ENCODE results near the gene PRR5. TPM values are rescaled to one million over a fixed set of nuclear protein-coding genes. Genes with fewer than 3 reads are reported as not detected.

The PRR5 gene
- total RNA-seq, 1 experiment from 2014 or later, result 26.9 TPM

DNA sequence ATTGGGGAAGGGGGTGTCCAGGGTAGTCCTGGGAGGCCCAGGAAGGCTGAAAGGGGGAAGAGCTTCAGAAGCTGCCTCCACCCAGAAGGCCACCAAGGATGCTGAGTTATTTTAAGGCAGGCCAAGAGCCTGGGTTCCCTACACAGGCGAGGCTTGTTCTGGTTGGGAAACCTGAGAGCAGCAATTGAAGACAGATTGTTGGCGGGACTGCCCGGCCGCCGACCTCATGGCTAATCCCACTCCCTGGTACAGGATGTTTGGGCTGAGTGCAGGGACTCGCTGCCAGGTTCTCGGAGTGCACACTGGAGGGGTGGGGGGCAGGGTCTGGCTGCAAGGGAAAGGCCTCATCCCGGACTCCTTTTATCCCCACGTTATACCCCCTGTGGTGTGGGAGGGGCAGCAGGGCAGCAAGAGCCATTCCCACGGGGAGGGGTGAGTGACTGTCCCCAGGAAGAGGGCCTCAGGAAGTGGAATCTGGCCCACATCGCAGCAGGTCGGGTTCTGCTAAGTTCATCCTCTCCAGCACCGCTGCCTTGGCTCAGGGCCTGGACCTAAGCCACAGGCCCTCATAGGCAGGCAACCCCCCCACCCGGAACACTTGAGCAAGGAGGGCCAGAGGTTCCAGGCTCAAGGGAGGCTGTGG is 43.6 kb upstream of the PRR5 start:
- DNase-seq (ENCODE audit: low read depth, low spot score) (no peak), ATAC-seq (no peak)
- Histone ChIP-seq H3K4me1 (ENCODE audit: control insufficient read depth in 1 of 2, insufficient read depth in 2 of 2, low read length in 2 of 2) (no peaks in the 10 kb centered on the region), H3K9me3 (ENCODE audit: control insufficient read depth in 1 of 2, insufficient read depth in 1 of 2, low read depth in 1 of 2, low read length in 2 of 2) (no peaks in the 10 kb centered on the region), H3K9me2 (ENCODE audit: insufficient read depth) (no peaks in the 10 kb centered on the region), H3K36me3 (ENCODE audit: control insufficient read depth in 1 of 2, insufficient read depth in 2 of 2, low read length in 2 of 2) (no peaks in the 10 kb centered on the region), H3K4me2 (ENCODE audit: low read length) (no peak overlapping the region), H3K27ac (ENCODE audit: low read depth, low read length) (no peak overlapping the region), H3K27me3 (ENCODE audit: insufficient read depth, low read length) (no peaks in the 10 kb centered on the region), H3K4me3 (replicated peaks in 1 of 2; ENCODE audit: low read depth in 1 of 2, low read length in 2 of 2) (no peak overlapping the region), H4K20me1 (ENCODE audit: insufficient read depth) (no peaks in the 10 kb centered on the region), H3K9ac (ENCODE audit: low read length) (no peak overlapping the region), H3K79me2 (ENCODE audit: insufficient read depth, low read length) (no peaks in the 10 kb centered on the region), H2AFZ (ENCODE audit: low read depth, low read length, poor library complexity, severe bottlenecking) (no peak overlapping the region)
- BruUV-seq (replicated peaks), result no TSS peak
- POLR2A ChIA-PET, result no interaction called here
- no peak for TF ChIP-seq JUND (IDR thresholded peaks at IDR 0.05)
- RAD21 ChIA-PET (ENCODE audit: low non-redundant PET in 1 of 2, low total read pairs in 2 of 2, uncharacterized antibody in 2 of 2, unreplicated experiment in 2 of 2), result no interaction called here
- CTCF ChIA-PET, result no interaction called here
- intact Hi-C loops (cut with micrococcal nuclease), result no loop called here

DNA sequence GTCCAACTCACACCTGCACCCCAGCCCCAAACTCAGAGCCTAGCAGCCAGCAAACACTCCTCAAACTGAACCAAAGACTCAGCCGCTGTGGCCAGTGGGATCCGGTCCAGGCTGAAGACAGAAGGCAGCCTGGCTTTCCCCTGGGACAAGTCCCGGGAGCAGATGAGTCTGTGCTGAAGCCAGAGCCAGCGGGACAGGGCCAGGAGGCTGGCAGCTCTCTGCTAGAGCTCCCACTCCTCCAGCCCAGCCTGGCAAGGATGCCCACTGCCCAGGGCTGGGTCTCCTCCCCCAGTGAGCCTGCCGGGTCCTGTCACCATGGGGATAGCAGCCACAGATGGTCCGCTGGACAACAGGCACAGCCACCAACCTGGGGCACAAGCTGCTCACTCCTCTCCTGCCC is 42.9 kb upstream of the PRR5 start:
- DNase-seq (ENCODE audit: low read depth, low spot score), result no peak

More for the DNA sequence above, 42.9 kb upstream of the PRR5 start:
- no peaks in the 10 kb centered on the region for H3K36me3 ChIP-seq (ENCODE audit: control insufficient read depth in 1 of 2, insufficient read depth in 2 of 2, low read length in 2 of 2)
- no peak overlapping the region for H3K4me3 ChIP-seq (replicated peaks in 1 of 2; ENCODE audit: low read depth in 1 of 2, low read length in 2 of 2)
- no TSS peak for BruUV-seq (replicated peaks)
- H3K9me2 ChIP-seq (ENCODE audit: insufficient read depth), result no peaks in the 10 kb centered on the region
- H3K9me3 ChIP-seq (ENCODE audit: control insufficient read depth in 1 of 2, insufficient read depth in 1 of 2, low read depth in 1 of 2, low read length in 2 of 2), result no peaks in the 10 kb centered on the region
- H3K4me1 ChIP-seq (ENCODE audit: control insufficient read depth in 1 of 2, insufficient read depth in 2 of 2, low read length in 2 of 2), result no peaks in the 10 kb centered on the region
- no peak overlapping the region for H3K9ac ChIP-seq (ENCODE audit: low read length)
- H3K4me2 ChIP-seq (ENCODE audit: low read length), result no peak overlapping the region
- ChIA-PET CTCF (no interaction called here), POLR2A (no interaction called here), RAD21 (ENCODE audit: low non-redundant PET in 1 of 2, low total read pairs in 2 of 2, uncharacterized antibody in 2 of 2, unreplicated experiment in 2 of 2) (no interaction called here)
- no peaks in the 10 kb centered on the region for H3K79me2 ChIP-seq (ENCODE audit: insufficient read depth, low read length)
- no peaks in the 10 kb centered on the region for H3K27me3 ChIP-seq (ENCODE audit: insufficient read depth, low read length)
- intact Hi-C loops (cut with micrococcal nuclease), result no loop called here
- no peaks in the 10 kb centered on the region for H4K20me1 ChIP-seq (ENCODE audit: insufficient read depth)
- H2AFZ ChIP-seq (ENCODE audit: low read depth, low read length, poor library complexity, severe bottlenecking), result no peak overlapping the region
- no peak overlapping the region for H3K27ac ChIP-seq (ENCODE audit: low read depth, low read length)
- TF ChIP-seq CTCF (IDR thresholded peaks at IDR 0.05 in 2 of 3, conservative IDR thresholded peaks at IDR 0.05 in 1 of 3; ENCODE audit: borderline replicate concordance in 1 of 3, insufficient read depth in 1 of 3, low read depth in 2 of 3, low read length in 2 of 3) (no peak), SRF (IDR thresholded peaks at IDR 0.05; ENCODE audit: low read depth) (no peak), RAD21 (IDR thresholded peaks at IDR 0.05; ENCODE audit: low read depth) (no peak), POLR2A (IDR thresholded peaks at IDR 0.05; ENCODE audit: borderline replicate concordance, extremely low read depth, insufficient read depth, insufficient read length) (no peak), SIN3A (IDR thresholded peaks at IDR 0.05; ENCODE audit: low read depth) (no peak), ZNF274 (IDR thresholded peaks at IDR 0.05; ENCODE audit: low read depth, low read length) (no peak), YY1 (IDR thresholded peaks at IDR 0.05; ENCODE audit: extremely low read depth, insufficient replicate concordance, low read depth, low read length) (no peak), ELF1 (IDR thresholded peaks at IDR 0.05; ENCODE audit: borderline replicate concordance, low read depth) (no peak), JUND (IDR thresholded peaks at IDR 0.05) (no peak)
- TF ChIP-seq, protein P1, sequence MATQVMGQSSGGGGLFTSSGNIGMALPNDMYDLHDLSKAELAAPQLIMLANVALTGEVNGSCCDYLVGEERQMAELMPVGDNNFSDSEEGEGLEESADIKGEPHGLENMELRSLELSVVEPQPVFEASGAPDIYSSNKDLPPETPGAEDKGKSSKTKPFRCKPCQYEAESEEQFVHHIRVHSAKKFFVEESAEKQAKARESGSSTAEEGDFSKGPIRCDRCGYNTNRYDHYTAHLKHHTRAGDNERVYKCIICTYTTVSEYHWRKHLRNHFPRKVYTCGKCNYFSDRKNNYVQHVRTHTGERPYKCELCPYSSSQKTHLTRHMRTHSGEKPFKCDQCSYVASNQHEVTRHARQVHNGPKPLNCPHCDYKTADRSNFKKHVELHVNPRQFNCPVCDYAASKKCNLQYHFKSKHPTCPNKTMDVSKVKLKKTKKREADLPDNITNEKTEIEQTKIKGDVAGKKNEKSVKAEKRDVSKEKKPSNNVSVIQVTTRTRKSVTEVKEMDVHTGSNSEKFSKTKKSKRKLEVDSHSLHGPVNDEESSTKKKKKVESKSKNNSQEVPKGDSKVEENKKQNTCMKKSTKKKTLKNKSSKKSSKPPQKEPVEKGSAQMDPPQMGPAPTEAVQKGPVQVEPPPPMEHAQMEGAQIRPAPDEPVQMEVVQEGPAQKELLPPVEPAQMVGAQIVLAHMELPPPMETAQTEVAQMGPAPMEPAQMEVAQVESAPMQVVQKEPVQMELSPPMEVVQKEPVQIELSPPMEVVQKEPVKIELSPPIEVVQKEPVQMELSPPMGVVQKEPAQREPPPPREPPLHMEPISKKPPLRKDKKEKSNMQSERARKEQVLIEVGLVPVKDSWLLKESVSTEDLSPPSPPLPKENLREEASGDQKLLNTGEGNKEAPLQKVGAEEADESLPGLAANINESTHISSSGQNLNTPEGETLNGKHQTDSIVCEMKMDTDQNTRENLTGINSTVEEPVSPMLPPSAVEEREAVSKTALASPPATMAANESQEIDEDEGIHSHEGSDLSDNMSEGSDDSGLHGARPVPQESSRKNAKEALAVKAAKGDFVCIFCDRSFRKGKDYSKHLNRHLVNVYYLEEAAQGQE (IDR thresholded peaks at IDR 0.05; ENCODE audit: low read depth), result no peak
- TF ChIP-seq, protein P2, sequence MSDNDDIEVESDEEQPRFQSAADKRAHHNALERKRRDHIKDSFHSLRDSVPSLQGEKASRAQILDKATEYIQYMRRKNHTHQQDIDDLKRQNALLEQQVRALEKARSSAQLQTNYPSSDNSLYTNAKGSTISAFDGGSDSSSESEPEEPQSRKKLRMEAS (IDR thresholded peaks at IDR 0.05), result no peak
- no peak for ATAC-seq
